Activated CD8-positive, alpha-beta memory T cell treated with anti-CD3 and anti-CD28 coated beads, Interleukin-2, amount 50 U/mL, for 48 hours (primary cell): ENCODE data around the gene LIMA1.
"Not testable (repeated sequence)": the region's sequence is repeated elsewhere in the genome, so short reads cannot be mapped to it uniquely, and the experiment has no call there.

Experiments
- DNase-seq: peaks from one replicate; pipeline ENCODE4 v3.0.0-alpha.2; 2020

Gene LIMA1

DNA sequence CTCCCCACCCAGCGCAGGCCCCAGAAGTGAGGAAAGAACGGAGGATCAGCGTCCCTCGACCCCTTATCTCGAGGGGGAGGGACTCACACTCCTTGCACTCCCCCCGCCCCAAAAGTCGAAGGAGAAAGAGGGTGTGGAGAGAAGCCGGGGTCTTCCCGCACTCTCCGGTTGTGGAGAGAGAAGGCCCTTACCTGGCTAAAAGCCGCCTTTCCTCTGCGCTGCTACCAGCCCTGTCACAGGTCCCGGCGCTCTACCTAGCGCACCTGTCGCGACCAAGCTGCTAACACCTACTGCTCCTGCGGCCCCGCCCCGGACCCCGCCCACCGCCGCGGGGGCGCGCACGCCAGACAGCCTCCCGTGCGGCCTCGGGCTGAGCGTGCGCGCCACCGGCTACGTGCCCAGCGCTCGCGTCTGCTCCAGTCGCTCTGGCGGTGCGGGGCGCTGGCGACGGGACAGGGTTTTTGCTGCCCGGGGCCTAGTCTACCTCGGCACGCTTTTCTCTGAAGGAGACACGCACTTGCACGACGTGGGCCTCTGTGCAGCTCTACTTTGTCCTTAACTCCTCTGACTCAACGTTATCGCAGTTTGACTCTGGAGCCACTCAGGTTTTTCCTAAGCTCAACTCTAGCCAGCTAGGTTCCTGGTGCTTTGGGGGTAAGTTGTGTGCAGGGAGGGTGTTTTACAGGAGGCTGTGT lies at the start of gene LIMA1:
Gene LIMA1 (minus strand): TSS at position 292 of the 695 bp plus-strand sequence. CDS start 34,769 bp downstream, outside the sequence.
- DNase-seq: peak; percentile 96

DNA sequence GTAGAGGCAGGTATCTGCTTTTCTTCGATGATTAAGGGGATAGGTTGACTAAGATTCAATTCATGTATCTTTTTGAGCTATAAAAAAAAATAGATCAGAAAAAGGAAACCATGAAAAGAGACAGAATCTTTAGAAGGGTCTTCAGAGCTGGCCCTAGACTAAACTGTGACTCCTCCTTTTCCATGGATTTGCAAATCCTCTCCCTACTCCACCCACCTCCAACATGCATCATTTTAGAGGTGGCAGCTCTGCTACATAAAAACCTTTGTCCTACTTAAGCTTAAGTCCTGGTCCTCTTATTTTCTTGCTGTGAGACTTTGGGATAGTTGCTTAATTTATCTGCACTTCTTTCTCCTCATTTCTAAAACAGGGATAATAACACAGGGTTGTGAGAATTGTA lies 48.4 kb upstream of the LIMA1 start:
- no peak for DNase-seq

DNA sequence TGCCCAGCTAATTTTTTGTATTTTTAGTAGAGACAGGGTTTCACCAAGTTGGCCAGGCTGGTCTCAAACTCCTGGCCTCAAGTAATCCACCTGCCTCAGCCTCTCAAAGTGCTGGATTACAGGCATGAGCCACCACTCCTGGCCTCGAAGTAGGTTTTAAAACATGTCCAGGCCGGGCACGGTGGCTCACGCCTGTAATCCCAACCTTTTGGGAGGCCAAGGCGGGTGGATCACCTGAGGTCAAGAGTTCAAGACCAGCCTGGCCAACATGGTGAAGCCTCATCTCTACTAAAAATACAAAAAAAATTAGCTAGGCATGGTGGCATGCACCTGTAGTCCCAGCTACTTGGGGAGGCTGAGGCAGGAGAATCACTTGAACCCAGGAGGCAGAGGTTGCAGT lies 45.3 kb upstream of the LIMA1 start:
- not testable (repeated sequence) for DNase-seq

GRCh38 chr12:50326590-50327284 lies 43.4 kb upstream of the LIMA1 start:
- no peak for DNase-seq

- no peak for DNase-seq
Observed at GRCh38 chr12:50325890-50326391, 42.6 kb upstream of the LIMA1 start.

- not testable (repeated sequence) for DNase-seq
Observed at GRCh38 chr12:50324770-50325169, 41.5 kb upstream of the LIMA1 start.

GRCh38 chr12:50324077-50324476 lies 40.8 kb upstream of the LIMA1 start:
- not testable (repeated sequence) for DNase-seq

GRCh38 chr12:50322206-50322605 lies 38.9 kb upstream of the LIMA1 start:
- no peak for DNase-seq

DNA sequence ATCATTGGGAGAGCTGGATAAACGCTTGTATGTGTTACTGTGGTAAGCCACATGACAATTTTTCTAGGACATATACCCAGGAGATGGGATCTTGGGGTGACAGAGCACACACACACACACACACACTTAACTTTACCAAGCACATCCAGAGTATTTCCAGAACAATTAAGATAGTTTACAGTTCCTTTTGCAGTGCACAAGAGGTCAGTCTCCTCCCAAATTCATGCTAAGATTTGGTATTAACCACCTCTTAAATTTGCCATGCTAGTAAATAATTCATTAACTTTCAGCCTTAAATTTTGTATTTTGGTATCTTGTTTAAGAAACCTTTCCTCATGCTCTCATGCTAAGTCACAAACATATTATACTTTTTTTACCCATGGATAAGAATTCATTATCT lies 33.9 kb upstream of the LIMA1 start:
- no peak for DNase-seq

DNA sequence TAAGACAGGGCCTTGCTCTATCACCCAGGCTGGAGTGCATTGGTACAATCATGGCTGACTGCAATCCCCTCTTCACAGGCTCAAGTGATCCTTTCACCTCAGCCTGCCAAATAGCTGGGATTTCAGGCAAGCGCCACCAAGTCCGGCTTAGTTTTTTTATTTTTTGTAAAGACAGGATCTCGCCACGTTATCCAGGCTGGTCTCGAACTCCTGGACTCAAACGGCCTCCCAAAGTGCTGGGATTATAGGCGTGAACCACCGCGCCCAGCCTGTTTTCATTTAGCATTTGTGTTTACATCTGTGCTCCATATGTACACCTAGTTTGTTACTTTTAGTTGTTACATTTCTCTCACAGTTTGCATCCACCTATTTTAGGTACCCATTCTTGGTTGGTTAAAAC lies 32.5 kb upstream of the LIMA1 start:
- DNase-seq: no peak

DNA sequence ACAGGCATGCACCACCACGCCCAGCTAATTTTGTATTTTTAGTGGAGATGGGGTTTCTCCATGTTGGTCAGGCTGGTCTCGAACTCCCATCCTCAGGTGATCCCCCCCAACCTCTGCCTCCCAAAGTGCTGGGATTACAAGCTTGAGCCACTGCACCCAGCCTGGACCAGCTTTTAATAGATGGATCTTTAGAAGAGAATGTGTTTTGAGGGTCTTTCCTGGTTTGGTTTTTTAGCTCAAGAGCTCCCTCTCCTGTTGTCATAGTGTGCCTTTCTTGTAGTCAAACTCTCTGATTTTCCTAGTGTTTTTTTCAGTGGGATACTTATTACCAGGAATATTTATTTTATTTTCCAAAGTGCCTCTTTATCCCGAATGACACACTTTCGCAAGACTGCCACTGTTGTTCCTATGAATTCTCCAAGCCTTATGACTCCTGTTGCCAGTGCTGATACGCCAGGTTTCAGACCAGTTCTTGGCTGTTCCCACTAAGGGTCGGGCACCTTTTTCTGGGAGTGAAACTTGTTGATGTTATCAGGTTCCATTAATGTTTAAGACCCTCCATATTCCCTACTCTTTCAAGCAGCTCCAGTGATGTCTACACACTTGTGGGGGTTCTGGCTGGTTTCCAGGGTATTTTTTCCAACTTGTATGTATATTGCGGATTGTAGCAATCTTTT lies 31.5 kb upstream of the LIMA1 start:
- no peak for DNase-seq

DNA sequence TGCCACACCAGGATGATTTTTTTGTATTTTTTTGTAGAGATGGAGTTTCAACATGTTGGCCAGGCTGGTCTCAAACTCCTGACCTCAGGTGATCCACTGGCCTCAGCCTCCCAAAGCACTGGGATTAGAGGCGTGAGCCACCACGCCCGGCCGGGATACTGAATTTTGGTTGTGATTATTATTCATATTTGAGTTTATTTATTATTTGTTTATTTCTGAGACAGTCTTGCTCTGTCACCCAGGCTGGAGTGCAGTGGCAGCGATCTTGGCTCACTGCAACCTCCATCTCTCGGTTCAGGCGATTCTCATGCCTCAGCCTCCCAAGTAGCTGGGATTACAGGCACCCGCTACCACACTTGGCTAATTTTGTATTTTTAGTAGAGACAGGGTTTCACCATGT lies 30.7 kb upstream of the LIMA1 start:
- DNase-seq: not testable (repeated sequence)

DNA sequence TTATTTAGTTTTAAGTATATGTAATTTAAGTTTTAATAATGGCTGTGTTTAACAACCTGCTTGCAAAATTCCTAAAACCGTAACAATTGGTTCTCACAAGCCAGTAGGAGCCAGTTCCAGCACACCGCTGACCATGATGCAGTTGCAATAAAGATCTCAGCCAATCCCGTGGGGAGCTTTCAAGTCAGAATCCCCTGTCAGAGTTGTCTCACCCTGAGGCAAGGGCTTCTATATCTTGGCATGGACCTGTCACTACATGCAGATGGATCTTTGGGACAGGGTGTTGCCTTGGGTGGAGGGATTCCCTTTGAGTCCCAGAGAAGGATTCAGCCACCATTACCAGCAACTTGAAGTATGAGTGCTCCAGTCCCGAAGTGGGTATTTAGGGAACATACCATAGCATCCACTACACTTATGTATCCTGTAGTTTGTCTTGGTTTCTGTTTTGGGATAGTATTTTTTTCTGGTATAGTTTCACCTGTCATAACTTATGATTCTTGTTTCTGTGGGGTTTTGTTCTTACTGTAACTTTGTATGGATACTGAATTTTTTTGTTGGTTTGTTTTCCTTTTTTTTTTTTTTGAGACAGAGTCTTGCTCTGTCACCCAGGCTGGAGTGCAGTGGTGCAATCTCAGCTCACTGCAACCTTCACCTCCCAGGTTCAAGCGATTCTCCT lies 30.1 kb upstream of the LIMA1 start:
- DNase-seq: no peak

GRCh38 chr12:50311858-50312609 lies 28.7 kb upstream of the LIMA1 start:
- not testable (repeated sequence) for DNase-seq

- no peak for DNase-seq
Observed at GRCh38 chr12:50309950-50310349, 26.6 kb upstream of the LIMA1 start.

DNA sequence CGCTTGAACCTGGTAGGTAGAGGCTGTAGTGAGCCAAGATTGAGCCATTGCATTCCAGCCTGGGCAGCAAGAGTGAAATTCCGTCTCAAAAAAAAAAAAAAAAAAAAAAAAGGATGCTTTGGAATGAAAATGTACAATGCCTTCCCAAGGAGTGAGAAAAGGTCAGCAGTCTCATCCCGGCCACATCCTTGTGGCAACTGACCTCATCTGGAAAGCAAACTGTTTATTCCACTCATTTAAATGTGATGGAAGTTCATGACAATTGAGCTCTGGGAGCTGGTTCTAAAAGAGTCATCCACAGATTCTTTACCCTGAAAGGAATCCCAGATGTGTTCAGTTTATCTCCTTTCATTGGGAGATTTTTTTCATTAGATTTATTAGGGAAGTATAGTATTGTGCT lies 19.4 kb upstream of the LIMA1 start:
- no peak for DNase-seq

DNA sequence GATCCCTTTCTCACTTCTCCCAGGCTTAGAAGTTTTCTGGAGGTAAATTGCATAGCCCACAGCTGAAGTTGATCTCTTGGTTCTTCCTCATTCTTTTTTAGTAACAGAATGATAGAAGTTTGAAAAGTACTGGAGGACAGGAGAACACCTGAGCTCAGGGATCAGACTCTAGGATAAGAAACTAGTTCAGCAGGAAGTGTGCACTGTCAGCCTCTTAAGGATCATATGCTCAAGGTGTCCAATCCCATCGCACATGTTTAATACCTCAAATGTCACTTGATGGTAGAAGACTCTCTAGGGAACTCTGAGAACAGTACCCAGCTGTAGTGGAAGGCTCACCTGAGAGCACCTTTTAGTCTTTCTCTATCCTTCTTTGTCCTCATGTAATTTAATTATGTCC lies 14.7 kb upstream of the LIMA1 start:
- DNase-seq: no peak

DNA sequence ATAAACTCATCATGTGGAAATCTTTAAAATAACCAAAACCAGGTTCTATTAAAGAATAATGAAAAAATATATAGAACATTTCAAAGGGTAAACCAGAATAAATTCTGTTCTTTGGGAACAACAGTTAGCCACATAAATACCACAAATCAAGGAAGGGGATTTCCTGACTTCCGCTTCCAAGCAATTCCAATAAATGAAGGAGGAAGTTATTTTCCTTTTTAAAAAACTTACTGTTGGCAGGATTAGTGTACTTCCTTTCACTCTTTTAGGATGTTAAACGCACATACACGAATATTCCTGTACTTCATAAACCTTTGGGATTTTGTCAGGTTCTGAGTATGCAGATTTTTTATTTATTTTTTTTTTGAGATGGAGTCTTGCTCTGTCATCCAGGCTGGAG lies 13.7 kb upstream of the LIMA1 start:
- DNase-seq: no peak

GRCh38 chr12:50296554-50296953 lies 13.2 kb upstream of the LIMA1 start:
- DNase-seq: no peak

GRCh38 chr12:50291377-50291776 lies 8.1 kb upstream of the LIMA1 start:
- DNase-seq: no peak

- not testable (repeated sequence) for DNase-seq
Observed at GRCh38 chr12:50290692-50291091, 7.4 kb upstream of the LIMA1 start.

DNA sequence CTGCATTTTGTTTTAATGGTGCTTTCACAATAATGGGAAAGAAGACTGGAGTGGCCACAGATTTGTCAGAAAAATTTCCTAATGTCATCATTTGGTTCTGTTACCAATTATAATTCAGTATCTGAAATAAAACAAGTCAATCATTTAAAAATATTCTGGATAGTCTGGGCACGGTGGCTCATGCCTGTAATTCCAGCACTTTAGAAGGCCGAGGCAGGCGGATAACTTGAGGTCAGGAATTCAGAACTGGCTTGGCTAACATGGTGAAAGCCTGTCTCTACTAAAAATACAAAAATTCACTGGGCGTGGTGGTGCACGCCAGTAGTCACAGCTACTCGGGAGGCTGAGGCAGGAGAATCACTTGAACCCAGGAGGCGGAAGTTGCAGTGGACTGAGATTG lies 4.0 kb upstream of the LIMA1 start:
- no peak for DNase-seq

GRCh38 chr12:50285253-50285652 lies 1.9 kb upstream of the LIMA1 start:
- DNase-seq: no peak
